ENCODE data around the gene H6PD.
A peak's percentile ranks its signal among the peaks of the same experiment; 100 is the strongest.

Gene H6PD

DNA sequence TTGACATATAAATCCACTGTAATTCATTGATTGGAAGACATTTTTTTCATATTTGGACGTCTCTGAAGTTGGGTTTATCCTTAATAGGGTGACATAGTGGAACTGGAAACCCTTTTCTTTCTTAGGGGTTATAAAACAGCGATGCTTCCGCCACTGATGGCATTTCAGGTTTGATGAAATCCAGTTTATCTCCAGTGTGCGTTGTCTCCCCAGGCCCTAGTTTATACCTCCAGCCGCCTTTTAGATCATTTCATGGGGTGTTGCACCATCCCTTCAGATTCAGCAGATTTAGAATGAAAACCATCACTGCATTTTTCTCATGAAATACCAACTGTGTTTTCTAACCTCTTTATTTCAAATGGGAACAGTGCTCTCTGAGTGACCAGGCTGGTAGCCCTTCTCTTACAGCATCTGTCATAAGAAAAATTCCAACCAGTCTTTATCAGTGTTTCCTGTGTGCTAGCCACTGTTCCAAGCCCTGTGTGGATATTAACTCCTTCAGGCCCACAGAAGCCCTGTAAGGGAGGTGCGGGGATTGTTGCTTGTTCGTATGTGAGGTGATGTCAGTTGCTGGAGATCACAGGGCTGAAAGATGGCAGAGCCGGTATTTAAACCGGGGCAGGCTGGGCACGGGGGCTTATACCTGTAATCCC is 19.0 kb downstream of the H6PD start:
- no peak overlapping the region for H3K4me3 ChIP-seq (ENCODE audit: control insufficient read depth in 1 of 7, extremely low read depth in 1 of 7, insufficient read depth in 4 of 7, low read depth in 2 of 7, low read length in 6 of 7)
- WGBS (ENCODE audit: insufficient coverage) = 96% methylated on average over 7 of the region's 10 CpGs
- DNase-seq = no peak
- ChIA-PET POLR2A (no interaction called here), CTCF (interaction anchor here (1.2 to 1.4 kb wide), 4 partner anchors 8 to 143 kb away, joined by 3 to 6 read pairs (median 4); no protein-coding TSS in a partner anchor)
- H3K27me3 ChIP-seq (replicated peaks in 2 of 5; ENCODE audit: control insufficient read depth in 4 of 5, insufficient read depth in 5 of 5, low read length in 4 of 5) = no peaks in the 10 kb centered on the region
- no peak overlapping the region for H3K27ac ChIP-seq (ENCODE audit: insufficient read depth in 1 of 2, low read depth in 1 of 2, low read length in 2 of 2, poor library complexity in 1 of 2, severe bottlenecking in 2 of 2)
- no peaks in the 10 kb centered on the region for H3K4me1 ChIP-seq (ENCODE audit: control extremely low read depth in 1 of 4, control insufficient read depth in 4 of 4, insufficient read depth in 4 of 4, low read length in 3 of 4)
- H3K36me3 ChIP-seq (ENCODE audit: control insufficient read depth in 4 of 4, insufficient read depth in 4 of 4, low read length in 3 of 4) = peaks cover 0 to 23% (median 2%) of the 10 kb centered on the region in 4 experiments
- H3K9me3 ChIP-seq (ENCODE audit: control extremely low read depth in 1 of 5, control insufficient read depth in 4 of 5, insufficient read depth in 2 of 5, low read depth in 1 of 5, low read length in 4 of 5) = no peaks in the 10 kb centered on the region

DNA sequence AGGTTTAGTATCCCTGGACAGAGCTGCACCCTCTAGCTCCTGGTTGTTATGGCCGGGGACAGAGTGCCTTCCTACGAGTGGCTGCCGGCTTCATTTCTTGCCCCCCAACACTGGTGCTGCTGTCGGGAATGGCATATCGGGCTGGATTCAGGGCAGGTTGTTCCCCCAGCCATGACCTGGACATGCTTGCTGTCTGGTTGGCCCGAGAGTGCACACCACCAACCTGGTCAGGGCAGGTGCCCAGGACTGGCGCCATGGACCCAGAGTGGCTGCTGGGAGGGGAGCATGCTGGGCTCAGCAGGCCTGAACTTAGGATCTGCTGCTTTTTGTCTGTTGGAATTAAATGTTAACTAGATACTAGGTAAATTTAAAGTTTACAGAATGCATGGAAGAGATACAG is 21.8 kb downstream of the H6PD start:
- DNase-seq = no peak
- Histone ChIP-seq H3K4me3 (ENCODE audit: control insufficient read depth in 1 of 7, extremely low read depth in 1 of 7, insufficient read depth in 4 of 7, low read depth in 2 of 7, low read length in 6 of 7) (no peak overlapping the region), H3K4me1 (ENCODE audit: control extremely low read depth in 1 of 4, control insufficient read depth in 4 of 4, insufficient read depth in 4 of 4, low read length in 3 of 4) (peaks cover 0 to 9% (median 3%) of the 10 kb centered on the region in 4 experiments), H3K36me3 (ENCODE audit: control insufficient read depth in 4 of 4, insufficient read depth in 4 of 4, low read length in 3 of 4) (peaks cover 0 to 15% (median 3%) of the 10 kb centered on the region in 4 experiments), H3K9me3 (ENCODE audit: control extremely low read depth in 1 of 5, control insufficient read depth in 4 of 5, insufficient read depth in 2 of 5, low read depth in 1 of 5, low read length in 4 of 5) (no peaks in the 10 kb centered on the region), H3K27me3 (replicated peaks in 2 of 5; ENCODE audit: control insufficient read depth in 4 of 5, insufficient read depth in 5 of 5, low read length in 4 of 5) (no peaks in the 10 kb centered on the region), H3K27ac (ENCODE audit: insufficient read depth in 1 of 2, low read depth in 1 of 2, low read length in 2 of 2, poor library complexity in 1 of 2, severe bottlenecking in 2 of 2) (no peak overlapping the region)
- 94% methylated on average over 6 of the region's 7 CpGs for WGBS (ENCODE audit: insufficient coverage)
- ChIA-PET POLR2A (no interaction called here), CTCF (interaction anchor here (0.9 to 1.9 kb wide), 2 partner anchors 12 to 56 kb away, joined by 4 to 6 read pairs; no protein-coding TSS in a partner anchor)

DNA sequence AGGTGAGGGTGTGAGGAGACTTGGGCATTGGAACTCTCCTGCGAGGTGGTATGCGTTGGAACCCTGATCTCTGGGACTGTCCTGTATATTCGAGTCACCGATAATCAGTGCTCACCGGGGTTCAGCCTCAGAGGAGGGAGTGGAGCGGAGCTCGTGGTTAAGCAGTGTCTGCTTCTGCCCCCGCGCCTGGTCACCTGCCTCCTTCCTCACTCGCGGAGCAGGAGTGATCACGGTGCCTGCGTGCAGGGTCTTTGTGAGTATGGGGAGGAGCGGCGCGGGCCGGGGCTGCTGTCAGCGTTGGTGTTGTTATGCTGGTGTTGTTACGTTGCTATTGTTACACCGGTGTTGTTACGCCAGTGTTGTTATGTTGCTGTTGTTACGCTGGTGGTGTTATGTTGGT is 23.3 kb downstream of the H6PD start:
- DNase-seq = peak in 1 of 3 donors; percentile 38
- no peak overlapping the region for H3K4me3 ChIP-seq (ENCODE audit: control insufficient read depth in 1 of 7, extremely low read depth in 1 of 7, insufficient read depth in 4 of 7, low read depth in 2 of 7, low read length in 6 of 7)
- ChIA-PET CTCF (interaction anchor here (1.1 kb wide), 1 partner anchor 233 kb away, joined by 3 read pairs; no protein-coding TSS in a partner anchor), POLR2A (no interaction called here)
- no peaks in the 10 kb centered on the region for H3K27me3 ChIP-seq (replicated peaks in 2 of 5; ENCODE audit: control insufficient read depth in 4 of 5, insufficient read depth in 5 of 5, low read length in 4 of 5)
- H3K9me3 ChIP-seq (ENCODE audit: control extremely low read depth in 1 of 5, control insufficient read depth in 4 of 5, insufficient read depth in 2 of 5, low read depth in 1 of 5, low read length in 4 of 5) = no peaks in the 10 kb centered on the region
- H3K27ac ChIP-seq (ENCODE audit: insufficient read depth in 1 of 2, low read depth in 1 of 2, low read length in 2 of 2, poor library complexity in 1 of 2, severe bottlenecking in 2 of 2) = no peak overlapping the region
- H3K36me3 ChIP-seq (ENCODE audit: control insufficient read depth in 4 of 4, insufficient read depth in 4 of 4, low read length in 3 of 4) = peaks cover 0 to 20% (median 3%) of the 10 kb centered on the region in 4 experiments
- peaks cover 0 to 9% (median 3%) of the 10 kb centered on the region in 4 experiments for H3K4me1 ChIP-seq (ENCODE audit: control extremely low read depth in 1 of 4, control insufficient read depth in 4 of 4, insufficient read depth in 4 of 4, low read length in 3 of 4)
- WGBS (ENCODE audit: insufficient coverage) = 97% methylated on average over 19 of the region's 22 CpGs

DNA sequence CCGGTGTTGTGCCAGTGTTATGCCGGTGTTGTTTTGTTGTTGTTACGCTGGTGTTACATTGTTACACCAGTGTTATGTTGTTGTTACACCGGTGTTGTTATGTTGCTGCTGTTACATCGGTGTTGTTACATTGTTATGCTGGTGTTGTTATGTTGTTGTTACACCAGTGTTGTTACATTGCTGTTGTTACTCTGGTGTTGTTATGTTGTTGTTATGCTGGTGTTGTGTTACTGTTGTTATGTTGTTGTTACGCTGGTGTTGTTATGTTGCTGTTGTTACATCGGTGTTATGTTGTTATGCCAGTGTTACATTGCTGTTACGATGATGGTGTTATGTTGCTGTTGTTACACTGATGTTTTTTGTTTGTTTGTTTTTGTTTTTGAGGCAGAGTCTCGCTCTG is 24.1 kb downstream of the H6PD start:
- peaks cover 0 to 24% (median 1%) of the 10 kb centered on the region in 4 experiments for H3K36me3 ChIP-seq (ENCODE audit: control insufficient read depth in 4 of 4, insufficient read depth in 4 of 4, low read length in 3 of 4)
- no peak for DNase-seq
- H3K9me3 ChIP-seq (ENCODE audit: control extremely low read depth in 1 of 5, control insufficient read depth in 4 of 5, insufficient read depth in 2 of 5, low read depth in 1 of 5, low read length in 4 of 5) = no peaks in the 10 kb centered on the region
- H3K27me3 ChIP-seq (replicated peaks in 2 of 5; ENCODE audit: control insufficient read depth in 4 of 5, insufficient read depth in 5 of 5, low read length in 4 of 5) = no peaks in the 10 kb centered on the region
- peaks cover 0 to 9% (median 3%) of the 10 kb centered on the region in 4 experiments for H3K4me1 ChIP-seq (ENCODE audit: control extremely low read depth in 1 of 4, control insufficient read depth in 4 of 4, insufficient read depth in 4 of 4, low read length in 3 of 4)
- H3K27ac ChIP-seq (ENCODE audit: insufficient read depth in 1 of 2, low read depth in 1 of 2, low read length in 2 of 2, poor library complexity in 1 of 2, severe bottlenecking in 2 of 2) = no peak overlapping the region
- no peak overlapping the region for H3K4me3 ChIP-seq (ENCODE audit: control insufficient read depth in 1 of 7, extremely low read depth in 1 of 7, insufficient read depth in 4 of 7, low read depth in 2 of 7, low read length in 6 of 7)
- POLR2A ChIA-PET = no interaction called here
- CTCF ChIA-PET = no interaction called here
- WGBS (ENCODE audit: insufficient coverage) = 100% methylated on average over 5 of the region's 9 CpGs

DNA sequence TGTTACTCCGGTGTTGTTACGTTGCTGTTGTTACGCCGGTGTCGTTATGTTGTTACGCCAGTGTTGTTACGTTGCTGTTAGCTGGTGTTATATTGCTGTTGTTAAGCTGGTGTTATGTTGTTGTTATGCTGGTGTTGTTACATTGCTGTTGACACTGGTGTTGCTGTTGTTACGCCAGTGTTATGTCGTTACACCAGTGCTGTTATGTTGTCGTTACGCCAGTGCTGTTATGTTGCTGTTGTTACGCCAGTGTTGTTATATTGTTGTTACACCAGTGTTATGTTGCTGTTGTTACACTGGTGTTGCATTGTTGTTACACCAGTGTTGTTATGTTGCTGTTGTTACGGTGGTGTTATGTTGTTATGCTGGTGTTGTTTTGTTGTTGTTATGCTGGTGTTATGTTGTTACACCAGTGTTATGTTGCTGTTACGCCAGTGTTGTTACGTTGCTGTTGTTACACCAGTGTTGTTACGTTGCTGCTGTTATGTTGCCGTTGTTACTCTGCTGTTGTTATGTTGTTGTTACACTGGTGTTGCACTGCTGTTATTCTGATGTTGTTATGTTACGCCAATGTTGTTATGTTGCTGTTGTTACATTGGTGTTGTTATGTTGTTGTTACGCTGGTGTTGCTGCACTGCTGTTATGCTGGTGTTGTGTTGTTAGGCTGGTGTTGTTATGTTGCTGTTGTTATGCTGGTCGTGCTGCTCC is 25.6 kb downstream of the H6PD start:
- Histone ChIP-seq H3K9me3 (ENCODE audit: control extremely low read depth in 1 of 5, control insufficient read depth in 4 of 5, insufficient read depth in 2 of 5, low read depth in 1 of 5, low read length in 4 of 5) (no peaks in the 10 kb centered on the region), H3K4me1 (ENCODE audit: control extremely low read depth in 1 of 4, control insufficient read depth in 4 of 4, insufficient read depth in 4 of 4, low read length in 3 of 4) (peaks cover 0 to 9% (median 3%) of the 10 kb centered on the region in 4 experiments), H3K27me3 (replicated peaks in 2 of 5; ENCODE audit: control insufficient read depth in 4 of 5, insufficient read depth in 5 of 5, low read length in 4 of 5) (no peaks in the 10 kb centered on the region), H3K27ac (ENCODE audit: insufficient read depth in 1 of 2, low read depth in 1 of 2, low read length in 2 of 2, poor library complexity in 1 of 2, severe bottlenecking in 2 of 2) (no peak overlapping the region), H3K4me3 (ENCODE audit: control insufficient read depth in 1 of 7, extremely low read depth in 1 of 7, insufficient read depth in 4 of 7, low read depth in 2 of 7, low read length in 6 of 7) (no peak overlapping the region), H3K36me3 (ENCODE audit: control insufficient read depth in 4 of 4, insufficient read depth in 4 of 4, low read length in 3 of 4) (peaks cover 0 to 39% (median 3%) of the 10 kb centered on the region in 4 experiments)
- ChIA-PET CTCF (no interaction called here), POLR2A (no interaction called here)
- 98% methylated on average over 14 of the region's 20 CpGs for WGBS (ENCODE audit: insufficient coverage)
- DNase-seq = peak in 2 of 3 donors; percentile 65 to 73

DNA sequence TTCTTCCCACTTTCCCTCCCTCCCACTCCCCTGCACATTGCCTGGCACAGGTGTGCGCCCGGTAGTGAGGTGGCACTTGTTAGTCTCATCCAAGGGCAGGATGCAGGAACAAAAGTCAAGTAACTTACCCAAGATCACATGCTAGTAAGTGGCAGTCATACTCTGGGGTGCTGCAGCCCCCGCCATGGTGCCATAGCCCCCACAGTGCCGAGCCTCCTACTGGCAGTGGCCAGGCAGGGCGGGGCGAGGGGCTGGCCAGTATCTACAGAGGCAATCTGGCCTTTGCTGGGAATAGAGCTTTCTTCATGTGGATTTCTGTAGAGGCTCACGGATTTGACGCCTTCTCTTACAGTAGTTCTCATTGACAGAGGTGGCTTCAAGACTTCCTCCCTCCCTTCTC is 26.9 kb downstream of the H6PD start:
- peaks cover 2 to 9% (median 6%) of the 10 kb centered on the region in 4 experiments for H3K4me1 ChIP-seq (ENCODE audit: control extremely low read depth in 1 of 4, control insufficient read depth in 4 of 4, insufficient read depth in 4 of 4, low read length in 3 of 4)
- 93% methylated on average over 6 of the region's 8 CpGs for WGBS (ENCODE audit: insufficient coverage)
- H3K9me3 ChIP-seq (ENCODE audit: control extremely low read depth in 1 of 5, control insufficient read depth in 4 of 5, insufficient read depth in 2 of 5, low read depth in 1 of 5, low read length in 4 of 5) = no peaks in the 10 kb centered on the region
- POLR2A ChIA-PET = no interaction called here
- H3K27me3 ChIP-seq (replicated peaks in 2 of 5; ENCODE audit: control insufficient read depth in 4 of 5, insufficient read depth in 5 of 5, low read length in 4 of 5) = no peaks in the 10 kb centered on the region
- CTCF ChIA-PET = interaction anchor here (1.1 to 1.2 kb wide), 2 partner anchors 8 to 188 kb away, joined by 3 to 6 read pairs; no protein-coding TSS in a partner anchor
- no peak for DNase-seq
- H3K36me3 ChIP-seq (ENCODE audit: control insufficient read depth in 4 of 4, insufficient read depth in 4 of 4, low read length in 3 of 4) = peaks cover 0 to 36% (median 3%) of the 10 kb centered on the region in 4 experiments
- H3K27ac ChIP-seq (ENCODE audit: insufficient read depth in 1 of 2, low read depth in 1 of 2, low read length in 2 of 2, poor library complexity in 1 of 2, severe bottlenecking in 2 of 2) = no peak overlapping the region
- H3K4me3 ChIP-seq (ENCODE audit: control insufficient read depth in 1 of 7, extremely low read depth in 1 of 7, insufficient read depth in 4 of 7, low read depth in 2 of 7, low read length in 6 of 7) = no peak overlapping the region
